HCT116 (cell line): ENCODE results near the gene TBCD.

Experiments used
- CBX3 ChIP-seq: IDR thresholded peaks from 2 replicates; pipeline ENCODE4 v1.6.1; 2012; ENCODE audit warnings: low read depth
- CEBPB ChIP-seq: IDR thresholded peaks from 2 replicates; pipeline ENCODE4 v1.6.1; 2012; ENCODE audit warnings: low read depth
- CTCF ChIP-seq, 3 experiments: fragments of 200-600 bp in 1 of 3; sonication (generic) in 1 of 3; IDR thresholded peaks in 2 of 3; conservative IDR thresholded peaks in 1 of 3; 2 replicates each; pipeline ENCODE4 v1.5.1; 2012 to 2017; ENCODE audit warnings: low read depth in 2 of 3, low read length in 2 of 3, antibody characterized with exemption in 1 of 3, borderline replicate concordance in 1 of 3, control low read depth in 1 of 3, mild to moderate bottlenecking in 1 of 3, mixed read lengths in 1 of 3, mixed run types in 1 of 3, moderate library complexity in 1 of 3; ENCODE audit not compliant: insufficient read depth in 1 of 3
- EZH2 ChIP-seq: fragments of 200-600 bp; sonication (generic); IDR thresholded peaks from 2 replicates; pipeline ENCODE4 v1.6.1; 2017; ENCODE audit warnings: antibody characterized with exemption, mixed run types
- EZH2phosphoT487 ChIP-seq: fragments of 200-600 bp; IDR thresholded peaks from 2 replicates; pipeline ENCODE4 v1.6.1; 2018; ENCODE audit warnings: antibody characterized with exemption, borderline replicate concordance
- FOSL1 ChIP-seq: IDR thresholded peaks from 2 replicates; pipeline ENCODE4 v1.6.1; 2012; ENCODE audit warnings: low read depth
- JUND ChIP-seq: IDR thresholded peaks from 2 replicates; pipeline ENCODE4 v1.6.1; 2012
- POLR2A ChIP-seq: IDR thresholded peaks from 2 replicates; pipeline ENCODE4 v1.7.0; 2011; ENCODE audit warnings: borderline replicate concordance; ENCODE audit not compliant: insufficient read depth, insufficient read length; ENCODE audit errors: extremely low read depth
- POLR2AphosphoS5 ChIP-seq: IDR thresholded peaks from 2 replicates; pipeline ENCODE4 v1.6.1; 2011; ENCODE audit warnings: mild to moderate bottlenecking, low read depth, low read length, moderate library complexity
- RAD21 ChIP-seq: IDR thresholded peaks from 2 replicates; pipeline ENCODE4 v1.6.1; 2012; ENCODE audit warnings: low read depth, mild to moderate bottlenecking
- REST ChIP-seq: IDR thresholded peaks from 2 replicates; pipeline ENCODE4 v1.6.1; 2012; ENCODE audit warnings: low read depth
- SP1 ChIP-seq: IDR thresholded peaks from 2 replicates; pipeline ENCODE4 v1.6.1; 2012; ENCODE audit warnings: low read depth
- SRF ChIP-seq: IDR thresholded peaks from 2 replicates; pipeline ENCODE4 v1.6.1; 2012; ENCODE audit warnings: low read depth
- ZNF274 ChIP-seq: fragments of 200-500 bp; sonication (Bioruptor generic); IDR thresholded peaks from 2 replicates; pipeline ENCODE4 v1.6.1; 2014; ENCODE audit warnings: mild to moderate bottlenecking, low read depth, low read length, inconsistent platforms

GRCh38 chr17:82750241-82750908 is 1.5 kb upstream of the TBCD start:
- TF ChIP-seq EZH2phosphoT487 (no peak), CBX3 (no peak), POLR2A (no peak), RAD21 (no peak), EZH2 (no peak), REST (no peak), CTCF (IDR thresholded peaks at IDR 0.05 in 2 of 3, conservative IDR thresholded peaks at IDR 0.05 in 1 of 3; ENCODE audit: borderline replicate concordance in 1 of 3, insufficient read depth in 1 of 3, low read depth in 2 of 3, low read length in 2 of 3) (no peak), SRF (no peak), CEBPB (no peak), JUND (no peak), FOSL1 (no peak), POLR2AphosphoS5 (no peak), SP1 (no peak), ZNF274 (no peak)
